ENCODE measurements around the gene NHERF1. TPM values are rescaled to one million over a fixed set of nuclear protein-coding genes. Genes with fewer than 3 reads are reported as not detected.

NHERF1 gene
- total and polyA plus RNA-seq, 4 donors = 18.3 to 58.2 (median 28.1) TPM

DNA sequence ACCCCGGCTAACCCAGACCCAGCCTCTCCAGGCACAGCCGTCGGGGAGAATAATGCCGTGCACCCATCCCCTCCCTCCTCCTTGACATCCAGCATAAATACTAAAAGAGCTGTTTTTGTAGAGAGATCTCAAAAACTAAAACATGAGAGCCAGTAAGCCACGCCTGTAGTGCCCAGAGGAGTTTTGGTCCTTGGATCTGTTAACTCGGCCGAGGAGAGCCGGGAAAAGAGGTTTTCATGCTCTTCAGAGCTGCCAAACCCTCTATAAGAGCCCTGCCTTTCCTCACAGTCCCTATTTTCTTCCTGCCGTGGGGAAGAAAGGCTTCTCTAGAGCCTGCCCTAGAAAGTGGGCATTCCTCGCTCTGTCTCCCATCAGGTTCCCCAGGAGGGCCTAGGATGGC, 57.9 kb downstream of the NHERF1 start:
- no peaks in the 10 kb centered on the region for H3K9me3 ChIP-seq (ENCODE audit: control insufficient read depth in 4 of 4, insufficient read depth in 3 of 4, low read length in 3 of 4)
- peaks cover 0 to 10% (median 6%) of the 10 kb centered on the region in 5 donors for H3K4me1 ChIP-seq (ENCODE audit: control insufficient read depth in 5 of 5, insufficient read depth in 5 of 5, low read length in 5 of 5)
- TF ChIP-seq, protein P1, sequence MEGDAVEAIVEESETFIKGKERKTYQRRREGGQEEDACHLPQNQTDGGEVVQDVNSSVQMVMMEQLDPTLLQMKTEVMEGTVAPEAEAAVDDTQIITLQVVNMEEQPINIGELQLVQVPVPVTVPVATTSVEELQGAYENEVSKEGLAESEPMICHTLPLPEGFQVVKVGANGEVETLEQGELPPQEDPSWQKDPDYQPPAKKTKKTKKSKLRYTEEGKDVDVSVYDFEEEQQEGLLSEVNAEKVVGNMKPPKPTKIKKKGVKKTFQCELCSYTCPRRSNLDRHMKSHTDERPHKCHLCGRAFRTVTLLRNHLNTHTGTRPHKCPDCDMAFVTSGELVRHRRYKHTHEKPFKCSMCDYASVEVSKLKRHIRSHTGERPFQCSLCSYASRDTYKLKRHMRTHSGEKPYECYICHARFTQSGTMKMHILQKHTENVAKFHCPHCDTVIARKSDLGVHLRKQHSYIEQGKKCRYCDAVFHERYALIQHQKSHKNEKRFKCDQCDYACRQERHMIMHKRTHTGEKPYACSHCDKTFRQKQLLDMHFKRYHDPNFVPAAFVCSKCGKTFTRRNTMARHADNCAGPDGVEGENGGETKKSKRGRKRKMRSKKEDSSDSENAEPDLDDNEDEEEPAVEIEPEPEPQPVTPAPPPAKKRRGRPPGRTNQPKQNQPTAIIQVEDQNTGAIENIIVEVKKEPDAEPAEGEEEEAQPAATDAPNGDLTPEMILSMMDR (IDR thresholded peaks at IDR 0.05; ENCODE audit: control extremely low read depth, extremely low read depth) = no peak
- no peak overlapping the region for H3K27ac ChIP-seq (ENCODE audit: low read depth in 1 of 2, low read length in 1 of 2)
- no peak overlapping the region for H3K9ac ChIP-seq (ENCODE audit: insufficient read depth in 1 of 2, low read length in 2 of 2)
- no peak overlapping the region for H3K4me3 ChIP-seq
- H3K27me3 ChIP-seq (ENCODE audit: control insufficient read depth in 3 of 3, insufficient read depth in 3 of 3, low read length in 2 of 3) = no peaks in the 10 kb centered on the region
- 77 to 87% methylated on average over 10 of the region's 10 CpGs for WGBS, 2 donors
- DNase-seq (no peak), ATAC-seq (ENCODE audit: insufficient read depth, low FRiP score) (no peak)
- peaks cover 0 to 17% (median 2%) of the 10 kb centered on the region in 4 donors for H3K36me3 ChIP-seq (ENCODE audit: control insufficient read depth in 4 of 4, insufficient read depth in 4 of 4, low read length in 4 of 4)

DNA sequence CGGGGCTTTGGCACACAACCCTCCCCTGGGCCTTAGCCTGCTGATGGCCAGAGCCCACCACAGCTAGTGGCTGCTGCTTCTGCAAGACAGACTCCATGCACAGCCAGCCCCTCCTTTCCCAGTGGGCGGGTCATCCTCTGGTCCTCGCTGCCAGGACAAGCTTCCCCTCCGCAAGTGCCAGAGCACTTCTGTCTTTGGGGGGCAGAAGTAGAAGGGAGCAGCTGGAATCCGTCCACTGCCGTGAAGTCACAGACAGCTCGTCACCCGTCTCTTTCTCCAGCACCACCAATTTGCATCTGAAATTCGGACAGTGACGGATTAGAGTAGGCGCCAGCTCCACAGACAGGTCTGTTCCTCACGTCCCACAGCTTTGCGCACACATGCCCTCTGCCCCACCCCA, 59.0 kb downstream of the NHERF1 start:
- H3K36me3 ChIP-seq (ENCODE audit: control insufficient read depth in 4 of 4, insufficient read depth in 4 of 4, low read length in 4 of 4) = peaks cover 0 to 17% (median 2%) of the 10 kb centered on the region in 4 donors
- H3K27ac ChIP-seq (ENCODE audit: low read depth in 1 of 2, low read length in 1 of 2) = no peak overlapping the region
- TF ChIP-seq, protein P1 (IDR thresholded peaks at IDR 0.05; ENCODE audit: control extremely low read depth, extremely low read depth) = no peak
- peaks cover 0 to 11% (median 7%) of the 10 kb centered on the region in 5 donors for H3K4me1 ChIP-seq (ENCODE audit: control insufficient read depth in 5 of 5, insufficient read depth in 5 of 5, low read length in 5 of 5)
- ATAC-seq (ENCODE audit: insufficient read depth, low FRiP score) (no peak), DNase-seq (peak; percentile 62 to 76 (median 64))
- WGBS, 2 donors = 79 to 81% methylated on average over 13 of the region's 13 CpGs
- no peak overlapping the region for H3K4me3 ChIP-seq
- H3K9ac ChIP-seq (ENCODE audit: insufficient read depth in 1 of 2, low read length in 2 of 2) = no peak overlapping the region
- no peaks in the 10 kb centered on the region for H3K9me3 ChIP-seq (ENCODE audit: control insufficient read depth in 4 of 4, insufficient read depth in 3 of 4, low read length in 3 of 4)
- no peaks in the 10 kb centered on the region for H3K27me3 ChIP-seq (ENCODE audit: control insufficient read depth in 3 of 3, insufficient read depth in 3 of 3, low read length in 2 of 3)

DNA sequence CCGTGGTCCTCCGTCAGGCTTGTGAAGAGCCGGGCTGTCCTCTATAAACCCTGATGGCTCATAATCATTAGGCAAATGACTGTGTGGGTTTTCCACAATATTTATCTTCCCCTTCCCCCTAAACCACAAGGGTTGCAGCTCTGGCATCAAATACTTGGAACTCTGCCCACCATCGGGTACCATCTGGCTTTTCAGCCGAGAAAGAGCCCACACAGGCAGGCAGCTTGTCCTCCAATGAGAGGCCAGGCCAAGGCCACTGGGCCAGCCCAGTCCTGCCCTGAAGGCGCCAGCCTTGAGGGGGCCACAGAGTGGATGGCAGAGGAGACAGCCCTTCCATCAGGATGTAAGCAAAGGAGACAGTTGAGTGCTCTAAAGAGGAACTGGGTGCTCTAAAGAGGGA, 59.5 kb downstream of the NHERF1 start:
- Histone ChIP-seq H3K27me3 (ENCODE audit: control insufficient read depth in 3 of 3, insufficient read depth in 3 of 3, low read length in 2 of 3) (no peaks in the 10 kb centered on the region), H3K4me3 (no peak overlapping the region), H3K9me3 (ENCODE audit: control insufficient read depth in 4 of 4, insufficient read depth in 3 of 4, low read length in 3 of 4) (no peaks in the 10 kb centered on the region), H3K36me3 (ENCODE audit: control insufficient read depth in 4 of 4, insufficient read depth in 4 of 4, low read length in 4 of 4) (peaks cover 0 to 17% (median 2%) of the 10 kb centered on the region in 4 donors), H3K4me1 (ENCODE audit: control insufficient read depth in 5 of 5, insufficient read depth in 5 of 5, low read length in 5 of 5) (peaks cover 0 to 15% (median 7%) of the 10 kb centered on the region in 5 donors), H3K9ac (ENCODE audit: insufficient read depth in 1 of 2, low read length in 2 of 2) (no peak overlapping the region), H3K27ac (ENCODE audit: low read depth in 1 of 2, low read length in 1 of 2) (no peak overlapping the region)
- TF ChIP-seq, protein P1 (IDR thresholded peaks at IDR 0.05; ENCODE audit: control extremely low read depth, extremely low read depth) = no peak
- DNase-seq (peak in 1 of 3 donors; percentile 9), ATAC-seq (ENCODE audit: insufficient read depth, low FRiP score) (no peak)
- WGBS, 2 donors = 37 to 59% methylated on average over 6 of the region's 6 CpGs

All from lung (tissue), 12 donors.